HepG2 (cell line): ENCODE data around the gene BCAR3. TPM values are rescaled to one million over a fixed set of nuclear protein-coding genes. Genes with fewer than 3 reads are reported as not detected.

Experiments
- BRD4 ChIP-seq: sonication (generic); formaldehyde crosslinking; IDR thresholded peaks from 2 replicates; pipeline ENCODE4 v1.4.0; 2020; ENCODE audit warnings: missing genetic modification reagents
- CREM ChIP-seq, 2 experiments: sonication (generic) in 1 of 2; formaldehyde crosslinking in 1 of 2; IDR thresholded peaks; 2 replicates each; pipeline versions ENCODE4 v1.4.0 to v1.6.1; 2016 to 2020; ENCODE audit warnings: antibody characterized with exemption in 1 of 2, mild to moderate bottlenecking in 1 of 2, missing genetic modification reagents in 1 of 2
- FOXA1 ChIP-seq, 2 experiments: fragments of 450-650 bp in 1 of 2; sonication (generic) in 1 of 2; formaldehyde crosslinking in 1 of 2; IDR thresholded peaks; 2 replicates each; pipeline versions ENCODE4 v1.4.0 to v1.6.1; 2016 to 2020; ENCODE audit warnings: missing genetic modification reagents in 1 of 2
- HNRNPK ChIP-seq: fragments of 200-400 bp; formaldehyde crosslinking; IDR thresholded peaks from 2 replicates; pipeline ENCODE4 v1.6.1; 2018; ENCODE audit warnings: low read length, low read depth, moderate library complexity, mild to moderate bottlenecking; ENCODE audit not compliant: poor library complexity, severe bottlenecking
- ISL2 ChIP-seq: sonication (generic); formaldehyde crosslinking; IDR thresholded peaks from 2 replicates; pipeline ENCODE4 v1.5.0; 2020; ENCODE audit warnings: missing genetic modification reagents
- JDP2 ChIP-seq: sonication (generic); formaldehyde crosslinking; IDR thresholded peaks from 2 replicates; pipeline ENCODE4 v1.8.1; 2022; ENCODE audit warnings: missing genetic modification reagents, borderline replicate concordance
- KDM5B ChIP-seq: sonication (generic); formaldehyde crosslinking; IDR thresholded peaks from 2 replicates; pipeline ENCODE4 v1.4.0; 2020; ENCODE audit warnings: missing genetic modification reagents, mild to moderate bottlenecking, borderline replicate concordance
- MLLT10 ChIP-seq: sonication (generic); formaldehyde crosslinking; IDR thresholded peaks from 2 replicates; pipeline ENCODE4 v1.4.0; 2020; ENCODE audit warnings: missing genetic modification reagents
- RARG ChIP-seq: sonication (generic); formaldehyde crosslinking; IDR thresholded peaks from 2 replicates; pipeline ENCODE4 v1.4.0; 2020; ENCODE audit warnings: low read depth, mild to moderate bottlenecking, missing genetic modification reagents
- SETDB1 ChIP-seq: sonication (generic); formaldehyde crosslinking; IDR thresholded peaks from 2 replicates; pipeline ENCODE4 v1.5.1; 2020; ENCODE audit warnings: missing genetic modification reagents, mild to moderate bottlenecking, borderline replicate concordance
- SNAI1 ChIP-seq: sonication (generic); formaldehyde crosslinking; IDR thresholded peaks from 2 replicates; pipeline ENCODE4 v1.5.0; 2020; ENCODE audit warnings: mild to moderate bottlenecking, missing genetic modification reagents, borderline replicate concordance
- TCF7L2 ChIP-seq: IDR thresholded peaks from 2 replicates; pipeline ENCODE4 v1.6.1; 2011; ENCODE audit warnings: mild to moderate bottlenecking, low read depth, low read length, moderate library complexity
- ZBTB38 ChIP-seq: sonication (generic); formaldehyde crosslinking; IDR thresholded peaks from 2 replicates; pipeline ENCODE4 v1.5.1; 2020; ENCODE audit warnings: mild to moderate bottlenecking, missing genetic modification reagents
- ZBTB7A ChIP-seq: sonication (generic); formaldehyde crosslinking; IDR thresholded peaks from 2 replicates; pipeline ENCODE4 v1.8.0; 2022; ENCODE audit warnings: mild to moderate bottlenecking, missing genetic modification reagents
- ZNF160 ChIP-seq: sonication (generic); formaldehyde crosslinking; IDR thresholded peaks from 2 replicates; pipeline ENCODE4 v1.8.0; 2022; ENCODE audit warnings: mild to moderate bottlenecking, inconsistent platforms, missing genetic modification reagents
- ZNF337 ChIP-seq: sonication (generic); formaldehyde crosslinking; IDR thresholded peaks from 2 replicates; pipeline ENCODE4 v1.5.1; 2020; ENCODE audit warnings: missing genetic modification reagents, low read depth, mild to moderate bottlenecking, borderline replicate concordance
- ZNF350 ChIP-seq: sonication (generic); formaldehyde crosslinking; IDR thresholded peaks from 2 replicates; pipeline ENCODE4 v1.4.0; 2020; ENCODE audit warnings: mild to moderate bottlenecking, low read depth, missing genetic modification reagents, borderline replicate concordance
- ZNF558 ChIP-seq: sonication (generic); formaldehyde crosslinking; IDR thresholded peaks from 2 replicates; pipeline ENCODE4 v1.9.0; 2022; ENCODE audit warnings: mild to moderate bottlenecking, missing genetic modification reagents, borderline replicate concordance
- ZNF607 ChIP-seq: sonication (generic); formaldehyde crosslinking; IDR thresholded peaks from 2 replicates; pipeline ENCODE4 v1.5.1; 2020; ENCODE audit warnings: missing genetic modification reagents, mild to moderate bottlenecking, borderline replicate concordance
- ZNF768 ChIP-seq: sonication (generic); formaldehyde crosslinking; IDR thresholded peaks from 2 replicates; pipeline ENCODE4 v1.4.0; 2020; ENCODE audit warnings: missing genetic modification reagents
- ZNF839 ChIP-seq: sonication (generic); formaldehyde crosslinking; IDR thresholded peaks from 2 replicates; pipeline ENCODE4 v1.4.0; 2020; ENCODE audit warnings: missing genetic modification reagents, mild to moderate bottlenecking, borderline replicate concordance
- polyA plus RNA-seq, 8 experiments: library from polyadenylated mRNA; depleted of rRNA in 3 of 8; stranded (reverse) in 7 of 8; unstranded in 1 of 8; fragments of >200 nt; fragmentation: Illumina TruSeq in 4 of 8; extraction: Trizol in 4 of 8; gene quantifications; 2 replicates each; pipeline versions ENCODE4 v1.2.1 to v1.2.3, GENCODE V29; 2011 to 2016; ENCODE audit warnings: low read depth in 4 of 8, missing spikeins in 1 of 8, mixed read lengths in 1 of 8; ENCODE audit not compliant: insufficient read depth in 1 of 8
- total RNA-seq, 5 experiments: library from RNA; depleted of rRNA; stranded (reverse); fragments of >200 nt; fragmentation: Illumina TruSeq; extraction: Trizol; gene quantifications; 2 replicates each; pipeline ENCODE4 v1.2.3, GENCODE V29; 2016; ENCODE audit warnings: low read depth in 1 of 5
- TF ChIP-seq, protein P1 (sequence below): sonication (generic); formaldehyde crosslinking; IDR thresholded peaks from 2 replicates; pipeline ENCODE4 v1.4.0; 2020; ENCODE audit warnings: low read depth, mild to moderate bottlenecking, missing genetic modification reagents
- TF ChIP-seq, protein P2 (sequence below): IDR thresholded peaks from 2 replicates; pipeline ENCODE4 v1.4.0; 2020; ENCODE audit warnings: mild to moderate bottlenecking, missing genetic modification reagents
- TF ChIP-seq, protein P3 (sequence below): sonication (generic); formaldehyde crosslinking; IDR thresholded peaks from 2 replicates; pipeline ENCODE4 v1.4.0; 2020; ENCODE audit warnings: low read depth, mild to moderate bottlenecking, missing genetic modification reagents

Gene BCAR3
- total and polyA plus RNA-seq, 2 of the 13 experiments (the other 11 are each of a cell fraction or from before 2014, with no cell fraction given), result 3.6 to 4.8 TPM

- TF ChIP-seq SETDB1 (CRISPR knock-in tag), result 0 out of 2 replicates have a peak, but pooled peaks have one; percentile 10
- no peak; the same call in 1 of the 2 replicates for TF ChIP-seq CREM (IDR thresholded peaks at IDR 0.05)
- TF ChIP-seq CREM (CRISPR knock-in tag; IDR thresholded peaks at IDR 0.05), result no peak
- TF ChIP-seq FOXA1 (IDR thresholded peaks at IDR 0.05), result no peak
- TF ChIP-seq FOXA1 (CRISPR knock-in tag; IDR thresholded peaks at IDR 0.05), result no peak
- TF ChIP-seq RARG (CRISPR knock-in tag), result no peak
- peak; percentile 76; the same call in 1 of the 2 replicates for TF ChIP-seq KDM5B (CRISPR knock-in tag)
- no peak for TF ChIP-seq JDP2
- no peak for TF ChIP-seq ZNF839 (CRISPR knock-in tag)
- no peak for TF ChIP-seq ZNF337
- TF ChIP-seq TCF7L2, result no peak
- TF ChIP-seq, protein P1, sequence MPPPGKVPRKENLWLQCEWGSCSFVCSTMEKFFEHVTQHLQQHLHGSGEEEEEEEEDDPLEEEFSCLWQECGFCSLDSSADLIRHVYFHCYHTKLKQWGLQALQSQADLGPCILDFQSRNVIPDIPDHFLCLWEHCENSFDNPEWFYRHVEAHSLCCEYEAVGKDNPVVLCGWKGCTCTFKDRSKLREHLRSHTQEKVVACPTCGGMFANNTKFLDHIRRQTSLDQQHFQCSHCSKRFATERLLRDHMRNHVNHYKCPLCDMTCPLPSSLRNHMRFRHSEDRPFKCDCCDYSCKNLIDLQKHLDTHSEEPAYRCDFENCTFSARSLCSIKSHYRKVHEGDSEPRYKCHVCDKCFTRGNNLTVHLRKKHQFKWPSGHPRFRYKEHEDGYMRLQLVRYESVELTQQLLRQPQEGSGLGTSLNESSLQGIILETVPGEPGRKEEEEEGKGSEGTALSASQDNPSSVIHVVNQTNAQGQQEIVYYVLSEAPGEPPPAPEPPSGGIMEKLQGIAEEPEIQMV, result 0 out of 2 replicates have a peak, but pooled peaks have one; percentile 54
- TF ChIP-seq HNRNPK, result no peak
- no peak for TF ChIP-seq ZNF768
- no peak for TF ChIP-seq ISL2 (CRISPR knock-in tag)
- TF ChIP-seq, protein P2, sequence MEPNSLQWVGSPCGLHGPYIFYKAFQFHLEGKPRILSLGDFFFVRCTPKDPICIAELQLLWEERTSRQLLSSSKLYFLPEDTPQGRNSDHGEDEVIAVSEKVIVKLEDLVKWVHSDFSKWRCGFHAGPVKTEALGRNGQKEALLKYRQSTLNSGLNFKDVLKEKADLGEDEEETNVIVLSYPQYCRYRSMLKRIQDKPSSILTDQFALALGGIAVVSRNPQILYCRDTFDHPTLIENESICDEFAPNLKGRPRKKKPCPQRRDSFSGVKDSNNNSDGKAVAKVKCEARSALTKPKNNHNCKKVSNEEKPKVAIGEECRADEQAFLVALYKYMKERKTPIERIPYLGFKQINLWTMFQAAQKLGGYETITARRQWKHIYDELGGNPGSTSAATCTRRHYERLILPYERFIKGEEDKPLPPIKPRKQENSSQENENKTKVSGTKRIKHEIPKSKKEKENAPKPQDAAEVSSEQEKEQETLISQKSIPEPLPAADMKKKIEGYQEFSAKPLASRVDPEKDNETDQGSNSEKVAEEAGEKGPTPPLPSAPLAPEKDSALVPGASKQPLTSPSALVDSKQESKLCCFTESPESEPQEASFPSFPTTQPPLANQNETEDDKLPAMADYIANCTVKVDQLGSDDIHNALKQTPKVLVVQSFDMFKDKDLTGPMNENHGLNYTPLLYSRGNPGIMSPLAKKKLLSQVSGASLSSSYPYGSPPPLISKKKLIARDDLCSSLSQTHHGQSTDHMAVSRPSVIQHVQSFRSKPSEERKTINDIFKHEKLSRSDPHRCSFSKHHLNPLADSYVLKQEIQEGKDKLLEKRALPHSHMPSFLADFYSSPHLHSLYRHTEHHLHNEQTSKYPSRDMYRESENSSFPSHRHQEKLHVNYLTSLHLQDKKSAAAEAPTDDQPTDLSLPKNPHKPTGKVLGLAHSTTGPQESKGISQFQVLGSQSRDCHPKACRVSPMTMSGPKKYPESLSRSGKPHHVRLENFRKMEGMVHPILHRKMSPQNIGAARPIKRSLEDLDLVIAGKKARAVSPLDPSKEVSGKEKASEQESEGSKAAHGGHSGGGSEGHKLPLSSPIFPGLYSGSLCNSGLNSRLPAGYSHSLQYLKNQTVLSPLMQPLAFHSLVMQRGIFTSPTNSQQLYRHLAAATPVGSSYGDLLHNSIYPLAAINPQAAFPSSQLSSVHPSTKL (CRISPR knock-in tag), result no peak; the same call in 1 of the 2 replicates
- TF ChIP-seq SNAI1 (CRISPR knock-in tag), result no peak
- TF ChIP-seq ZNF350, result no peak
- TF ChIP-seq MLLT10 (CRISPR knock-in tag), result no peak
- TF ChIP-seq, protein P3, sequence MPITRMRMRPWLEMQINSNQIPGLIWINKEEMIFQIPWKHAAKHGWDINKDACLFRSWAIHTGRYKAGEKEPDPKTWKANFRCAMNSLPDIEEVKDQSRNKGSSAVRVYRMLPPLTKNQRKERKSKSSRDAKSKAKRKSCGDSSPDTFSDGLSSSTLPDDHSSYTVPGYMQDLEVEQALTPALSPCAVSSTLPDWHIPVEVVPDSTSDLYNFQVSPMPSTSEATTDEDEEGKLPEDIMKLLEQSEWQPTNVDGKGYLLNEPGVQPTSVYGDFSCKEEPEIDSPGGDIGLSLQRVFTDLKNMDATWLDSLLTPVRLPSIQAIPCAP, result no peak
- peak; percentile 85 for TF ChIP-seq ZBTB38 (CRISPR knock-in tag)
- no peak for TF ChIP-seq ZNF160 (CRISPR knock-in tag)
- TF ChIP-seq ZNF607 (CRISPR knock-in tag), result peak; percentile 36; the same call in 1 of the 2 replicates
- TF ChIP-seq ZNF558 (CRISPR knock-in tag), result no peak
- no peak for TF ChIP-seq ZBTB7A
- TF ChIP-seq BRD4 (CRISPR knock-in tag), result no peak; the same call in 1 of the 2 replicates
Observed at GRCh38 chr1:93615582-93616150, 66.0 kb downstream of the BCAR3 start (continued).
